ENCODE data around the gene AP2A1.

DNA sequence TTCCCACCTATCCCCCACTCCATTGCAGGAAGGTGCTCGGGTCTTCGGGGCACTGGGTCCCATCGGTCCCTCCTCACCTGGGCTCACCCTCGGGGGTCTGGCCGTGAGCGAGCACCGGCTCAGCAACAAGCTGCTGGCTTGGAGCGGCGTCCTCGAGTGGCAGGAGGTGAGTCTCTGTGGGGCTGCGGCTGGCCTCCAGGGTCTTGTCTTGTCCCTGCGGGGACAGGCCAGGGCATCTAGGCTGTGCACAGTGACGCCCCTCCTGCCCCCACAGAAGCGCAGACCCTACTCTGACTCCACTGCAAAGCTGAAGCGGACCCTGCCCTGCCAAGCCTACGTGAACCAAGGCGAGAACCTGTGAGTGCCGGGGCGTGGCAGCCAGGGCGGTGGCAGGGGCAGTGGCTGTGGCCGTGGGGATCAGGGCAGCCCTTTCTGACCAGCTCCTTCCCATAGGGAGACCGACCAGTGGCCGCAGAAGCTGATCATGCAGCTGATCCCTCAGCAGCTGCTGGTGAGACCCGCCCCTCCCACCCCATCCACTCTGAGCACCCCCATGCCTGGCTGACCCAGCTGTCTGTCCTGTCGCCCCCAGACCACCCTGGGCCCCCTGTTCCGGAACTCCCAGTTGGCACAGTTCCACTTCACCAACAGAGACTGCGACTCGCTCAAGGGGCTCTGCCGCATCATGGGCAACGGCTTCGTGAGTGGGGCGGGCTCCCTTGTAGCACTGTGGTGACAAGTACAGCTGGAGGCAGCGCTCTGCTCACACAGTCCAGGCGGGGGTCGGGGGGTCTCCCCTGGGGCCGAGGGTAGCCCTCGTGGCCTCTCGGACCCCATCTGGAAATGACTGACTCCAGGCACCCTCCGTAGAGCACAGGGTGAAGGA is 87.8 kb downstream of the AP2A1 start:
- TF ChIP-seq, protein P1, sequence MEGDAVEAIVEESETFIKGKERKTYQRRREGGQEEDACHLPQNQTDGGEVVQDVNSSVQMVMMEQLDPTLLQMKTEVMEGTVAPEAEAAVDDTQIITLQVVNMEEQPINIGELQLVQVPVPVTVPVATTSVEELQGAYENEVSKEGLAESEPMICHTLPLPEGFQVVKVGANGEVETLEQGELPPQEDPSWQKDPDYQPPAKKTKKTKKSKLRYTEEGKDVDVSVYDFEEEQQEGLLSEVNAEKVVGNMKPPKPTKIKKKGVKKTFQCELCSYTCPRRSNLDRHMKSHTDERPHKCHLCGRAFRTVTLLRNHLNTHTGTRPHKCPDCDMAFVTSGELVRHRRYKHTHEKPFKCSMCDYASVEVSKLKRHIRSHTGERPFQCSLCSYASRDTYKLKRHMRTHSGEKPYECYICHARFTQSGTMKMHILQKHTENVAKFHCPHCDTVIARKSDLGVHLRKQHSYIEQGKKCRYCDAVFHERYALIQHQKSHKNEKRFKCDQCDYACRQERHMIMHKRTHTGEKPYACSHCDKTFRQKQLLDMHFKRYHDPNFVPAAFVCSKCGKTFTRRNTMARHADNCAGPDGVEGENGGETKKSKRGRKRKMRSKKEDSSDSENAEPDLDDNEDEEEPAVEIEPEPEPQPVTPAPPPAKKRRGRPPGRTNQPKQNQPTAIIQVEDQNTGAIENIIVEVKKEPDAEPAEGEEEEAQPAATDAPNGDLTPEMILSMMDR (IDR thresholded peaks at IDR 0.05; ENCODE audit: poor library complexity, severe bottlenecking), result no peak
- no peak for TF ChIP-seq EZH2 (IDR thresholded peaks at IDR 0.05; ENCODE audit: borderline replicate concordance, insufficient read depth, low read length, poor library complexity, severe bottlenecking)
- no peak for TF ChIP-seq POLR2AphosphoS5 (IDR thresholded peaks at IDR 0.05)
- TF ChIP-seq RAD21 (conservative IDR thresholded peaks at IDR 0.05), result no peak
- no peak for TF ChIP-seq SMC3 (conservative IDR thresholded peaks at IDR 0.05; ENCODE audit: poor library complexity)
- no peak for TF ChIP-seq TAF1 (IDR thresholded peaks at IDR 0.05; ENCODE audit: low read depth)
- TF ChIP-seq, protein P2, sequence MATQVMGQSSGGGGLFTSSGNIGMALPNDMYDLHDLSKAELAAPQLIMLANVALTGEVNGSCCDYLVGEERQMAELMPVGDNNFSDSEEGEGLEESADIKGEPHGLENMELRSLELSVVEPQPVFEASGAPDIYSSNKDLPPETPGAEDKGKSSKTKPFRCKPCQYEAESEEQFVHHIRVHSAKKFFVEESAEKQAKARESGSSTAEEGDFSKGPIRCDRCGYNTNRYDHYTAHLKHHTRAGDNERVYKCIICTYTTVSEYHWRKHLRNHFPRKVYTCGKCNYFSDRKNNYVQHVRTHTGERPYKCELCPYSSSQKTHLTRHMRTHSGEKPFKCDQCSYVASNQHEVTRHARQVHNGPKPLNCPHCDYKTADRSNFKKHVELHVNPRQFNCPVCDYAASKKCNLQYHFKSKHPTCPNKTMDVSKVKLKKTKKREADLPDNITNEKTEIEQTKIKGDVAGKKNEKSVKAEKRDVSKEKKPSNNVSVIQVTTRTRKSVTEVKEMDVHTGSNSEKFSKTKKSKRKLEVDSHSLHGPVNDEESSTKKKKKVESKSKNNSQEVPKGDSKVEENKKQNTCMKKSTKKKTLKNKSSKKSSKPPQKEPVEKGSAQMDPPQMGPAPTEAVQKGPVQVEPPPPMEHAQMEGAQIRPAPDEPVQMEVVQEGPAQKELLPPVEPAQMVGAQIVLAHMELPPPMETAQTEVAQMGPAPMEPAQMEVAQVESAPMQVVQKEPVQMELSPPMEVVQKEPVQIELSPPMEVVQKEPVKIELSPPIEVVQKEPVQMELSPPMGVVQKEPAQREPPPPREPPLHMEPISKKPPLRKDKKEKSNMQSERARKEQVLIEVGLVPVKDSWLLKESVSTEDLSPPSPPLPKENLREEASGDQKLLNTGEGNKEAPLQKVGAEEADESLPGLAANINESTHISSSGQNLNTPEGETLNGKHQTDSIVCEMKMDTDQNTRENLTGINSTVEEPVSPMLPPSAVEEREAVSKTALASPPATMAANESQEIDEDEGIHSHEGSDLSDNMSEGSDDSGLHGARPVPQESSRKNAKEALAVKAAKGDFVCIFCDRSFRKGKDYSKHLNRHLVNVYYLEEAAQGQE (IDR thresholded peaks at IDR 0.05; ENCODE audit: borderline replicate concordance), result no peak
- TF ChIP-seq EP300 (conservative IDR thresholded peaks at IDR 0.05; ENCODE audit: poor library complexity, severe bottlenecking), result no peak
- no peak for TF ChIP-seq MXI1 (conservative IDR thresholded peaks at IDR 0.05; ENCODE audit: poor library complexity, severe bottlenecking)

Measured in neural cell (in vitro differentiated cells).